Activated T-cell treated with anti-CD3 and anti-CD28 coated beads, Interleukin-2, amount 50 U/mL, for 4 hours (primary cell): Measurements from ENCODE around the gene APOBEC4. TPM values are rescaled to one million over a fixed set of nuclear protein-coding genes. Genes with fewer than 3 reads are reported as not detected.

Source experiments
- total RNA-seq, 3 donors: library from RNA; stranded (reverse); gene quantifications; one replicate each; pipeline ENCODE4 v1.2.1, GENCODE V29; 2021

Gene APOBEC4
- total RNA-seq, 3 donors from 2014 or later, result not detected

Other genes starting within 250 kb of the APOBEC4 start
- gene NMNAT2, start 234.9 kb downstream of the APOBEC4 start, total RNA-seq, result not detected
- 10 to 100 TPM; 69.0 to 74.3 (median 70.3) TPM for gene SMG7, start 180.8 kb downstream of the APOBEC4 start, total RNA-seq
- gene NCF2, start 62.9 kb downstream of the APOBEC4 start, total RNA-seq, result 1 to 10 TPM in 1 of 3 donors, under 1 TPM in 2; 0.66 to 1.9 (median 0.89) TPM
- 100 to 1,000 TPM in 2 of 3 donors, 10 to 100 TPM in 1; 98.1 to 107 (median 100) TPM for gene ARPC5, start 17.5 kb downstream of the APOBEC4 start, total RNA-seq
- gene RGL1, start 151.8 kb upstream of the APOBEC4 start, total RNA-seq, result under 1 TPM; 0.58 to 0.92 (median 0.68) TPM